NT2/D1 (cell line): ENCODE data around the gene PRAME.

ENCODE experiments used
- SUZ12 ChIP-seq: IDR thresholded peaks from 2 replicates; pipeline ENCODE4 v1.6.1; 2011; ENCODE audit not compliant: insufficient read length, insufficient read depth; ENCODE audit errors: extremely low read depth
- ZNF274 ChIP-seq: IDR thresholded peaks from 2 replicates; pipeline ENCODE4 v1.6.1; 2011; ENCODE audit warnings: mild to moderate bottlenecking, low read depth, low read length

GRCh38 chr22:22599248-22599647 lies 40.2 kb upstream of the PRAME start:
- TF ChIP-seq SUZ12 = no peak
- TF ChIP-seq ZNF274 = no peak
